ENCODE measurements around the gene PCSK6. TPM values are rescaled to one million over a fixed set of nuclear protein-coding genes. Genes with fewer than 3 reads are reported as not detected.

The PCSK6 gene
- total and polyA plus RNA-seq, 2 of the 8 experiments (the other 6 are each of a cell fraction or from before 2014, with no cell fraction given) = 1.9 to 4.0 TPM

GRCh38 chr15:101476756-101477155, 12.8 kb downstream of the PCSK6 start (continued):
- TF ChIP-seq CHD7 (IDR thresholded peaks at IDR 0.05; ENCODE audit: insufficient replicate concordance, low read length) = no peak
- TF ChIP-seq MAFK (IDR thresholded peaks at IDR 0.05; ENCODE audit: low read depth, low read length) = no peak

Data from H1 (cell line).